DMS 273 (cell line): Measurements from ENCODE around the gene ZNF587B.
A peak's percentile ranks its signal among the peaks of the same experiment; 100 is the strongest.
"Not testable (repeated sequence)": the region's sequence is repeated elsewhere in the genome, so short reads cannot be mapped to it uniquely, and the experiment has no call there.

Experiments used
- DNase-seq: peaks from one replicate; lab custom pipeline; 2025; ENCODE audit not compliant: unreplicated experiment; lab: John Stamatoyannopoulos, UW

Gene ZNF587B

DNA sequence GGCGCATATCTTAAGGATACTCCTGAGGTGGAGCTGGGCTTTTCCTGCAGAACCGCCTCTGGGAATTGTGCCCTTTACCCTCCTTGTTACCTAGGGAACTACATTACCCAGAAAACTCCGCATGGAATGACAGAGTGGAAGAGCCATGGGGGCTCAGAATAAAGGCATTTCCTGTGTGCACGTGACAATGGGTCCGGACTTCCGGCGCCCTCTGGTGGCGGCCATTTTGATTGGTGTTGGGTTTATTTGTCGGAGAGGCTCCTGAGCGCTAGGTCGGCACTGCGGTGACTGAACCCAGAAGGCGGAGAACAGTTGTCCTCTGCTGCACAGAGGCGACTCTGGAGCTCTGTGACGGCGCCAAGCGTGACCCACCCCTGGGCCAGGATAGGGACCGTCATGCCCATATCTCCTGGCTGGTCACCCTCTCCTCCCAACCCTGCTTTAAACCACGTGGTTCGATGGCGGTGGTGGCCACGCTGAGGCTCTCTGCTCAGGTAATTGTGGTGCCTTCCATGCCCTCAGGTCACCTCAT, at the start of gene ZNF587B:
TSS of gene ZNF587B (plus strand) at position 229 of the 532 bp plus-strand sequence. CDS start at position 459, 230 bp downstream.
- peak; percentile 58 for DNase-seq

DNA sequence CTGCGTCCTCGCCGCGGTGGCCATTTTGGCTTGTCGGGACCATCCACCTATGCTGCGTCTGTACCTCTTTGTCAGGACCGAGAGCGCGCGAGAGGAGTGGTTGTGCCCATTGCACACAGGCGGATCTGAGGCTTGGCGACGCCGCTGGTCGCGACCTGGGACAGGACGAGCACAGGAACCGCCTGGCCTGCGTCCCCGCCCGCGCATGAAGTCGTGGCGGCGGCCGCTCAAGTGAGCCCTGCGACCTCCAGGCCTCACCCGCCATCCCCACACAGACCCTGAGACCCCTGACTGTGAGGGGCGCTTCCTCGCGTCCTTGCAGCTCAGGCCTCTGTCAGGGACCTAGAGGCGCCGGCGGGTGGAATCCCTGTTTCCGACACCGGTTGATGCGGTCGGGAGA, 43.8 kb upstream of the ZNF587B start:
- DNase-seq, result no peak

DNA sequence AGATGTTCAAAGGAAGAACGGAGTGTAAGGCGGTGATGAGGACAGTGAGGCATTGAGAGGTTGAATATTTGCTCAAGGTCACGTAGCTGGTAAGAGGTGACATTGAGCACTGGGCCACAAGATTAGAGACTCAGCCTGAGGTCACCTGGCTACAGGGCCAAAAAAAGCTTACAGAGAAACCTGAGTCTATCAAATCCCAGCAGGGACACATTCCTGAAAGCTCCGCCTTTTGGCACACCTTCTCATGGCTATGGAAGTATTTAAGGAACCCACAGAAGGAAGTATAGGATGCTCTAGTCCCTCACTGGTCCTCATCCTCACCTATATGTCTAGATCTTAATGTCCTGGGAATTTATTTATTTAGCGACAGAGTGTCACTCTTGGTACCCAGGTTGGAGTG, 43.2 kb upstream of the ZNF587B start:
- no peak for DNase-seq

DNA sequence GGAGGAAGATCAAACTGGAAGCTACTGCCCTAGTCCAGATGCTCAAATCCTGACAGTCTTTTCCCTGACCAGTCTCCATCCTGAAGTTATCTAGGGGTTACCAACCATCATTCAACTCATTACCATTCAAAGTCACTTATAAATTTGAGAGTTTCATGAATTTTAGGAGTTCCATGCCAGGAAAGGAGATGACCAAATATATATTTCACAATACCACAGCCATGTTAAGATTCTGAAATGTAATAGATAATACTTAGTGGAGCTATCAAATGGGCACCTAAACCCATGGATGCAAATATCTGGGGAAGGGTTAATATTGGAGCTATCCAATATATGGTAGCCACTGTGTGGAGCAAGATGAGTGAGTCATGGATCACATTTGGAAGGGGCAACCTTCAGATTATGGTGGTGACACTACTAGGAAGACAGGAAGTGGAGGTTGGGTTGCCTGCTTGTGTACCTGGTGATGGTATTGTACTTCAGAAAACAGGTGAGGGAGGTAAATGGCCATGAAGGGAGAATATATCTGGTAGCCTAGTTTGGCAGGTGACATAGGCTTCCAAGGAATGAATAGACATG, 41.9 kb upstream of the ZNF587B start:
- no peak for DNase-seq

- no peak for DNase-seq
Measured at GRCh38 chr19:57789288-57789687, 40.8 kb upstream of the ZNF587B start.

- DNase-seq, result not testable (repeated sequence)
Measured at GRCh38 chr19:57796580-57796979, 33.5 kb upstream of the ZNF587B start.

DNA sequence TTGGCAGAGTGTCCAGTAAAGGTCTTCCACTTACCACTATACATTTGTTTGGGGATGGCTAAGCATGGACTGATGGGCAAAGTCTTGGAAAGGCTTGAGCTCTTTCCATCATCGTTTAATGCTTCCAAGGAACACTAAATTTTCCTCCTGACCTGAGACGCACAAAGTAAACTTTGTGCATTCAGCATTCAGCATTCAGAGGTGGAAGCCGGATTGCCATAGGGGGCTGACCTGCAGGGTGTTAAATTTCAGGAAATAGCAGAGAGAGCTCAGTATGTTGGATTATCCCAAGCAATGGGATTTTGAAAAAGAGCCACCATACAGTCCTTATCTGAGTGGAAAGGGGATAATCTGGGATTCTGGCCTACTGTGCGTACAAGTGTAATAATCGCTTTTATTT, 29.4 kb upstream of the ZNF587B start:
- DNase-seq, result no peak

- no peak for DNase-seq
Measured at GRCh38 chr19:57802269-57802668, 27.8 kb upstream of the ZNF587B start.

DNA sequence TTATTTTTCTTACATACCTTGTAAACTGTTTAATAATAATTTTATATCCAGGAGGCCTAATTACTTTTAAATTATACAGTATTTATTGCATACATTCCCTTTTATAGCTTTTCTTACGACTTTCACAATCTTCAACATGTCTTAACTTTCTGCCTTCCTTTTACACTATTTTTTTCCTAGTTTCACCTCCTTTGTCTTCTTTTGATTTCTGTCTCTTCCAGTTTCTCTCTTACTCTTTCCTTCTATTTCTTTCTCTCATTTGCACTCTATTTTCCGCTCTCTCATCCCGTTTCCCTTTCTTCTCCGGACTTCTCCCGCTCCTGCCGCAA, 26.9 kb upstream of the ZNF587B start:
- no peak for DNase-seq

DNA sequence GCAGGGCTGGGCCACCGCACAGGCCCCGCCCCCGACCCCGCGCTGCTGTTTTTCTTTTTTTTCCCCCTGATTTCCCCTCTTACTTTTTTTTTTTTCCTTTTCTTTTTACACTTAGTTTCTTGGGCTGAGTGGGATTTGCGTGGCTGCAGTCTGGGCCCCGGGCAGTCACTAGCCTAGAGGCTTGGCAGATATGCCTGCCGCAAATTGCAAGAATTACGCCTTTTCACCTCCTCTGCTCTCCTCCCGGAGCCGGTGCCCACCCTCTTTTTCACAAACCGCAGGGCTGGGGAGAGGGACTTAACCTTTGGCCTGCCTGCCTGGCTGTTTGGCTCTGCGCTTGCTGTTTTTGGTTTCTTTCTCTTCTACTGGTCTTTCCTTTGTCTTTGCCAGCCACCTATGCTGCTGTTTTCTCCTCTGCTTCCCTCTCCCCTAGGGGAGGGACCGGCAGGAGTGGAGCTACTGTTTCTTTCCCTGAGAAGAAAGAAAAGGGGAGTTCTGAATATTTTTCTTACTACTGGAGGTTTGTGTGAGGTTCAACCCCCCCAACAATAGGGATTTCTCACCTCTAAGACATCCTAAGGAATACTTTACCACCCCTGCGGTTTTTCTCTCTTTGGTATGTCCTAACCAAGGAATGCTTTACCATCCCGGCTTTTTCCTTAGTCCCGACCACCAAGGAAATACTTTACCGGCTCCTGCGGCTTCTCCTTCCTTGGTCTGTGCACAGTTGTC, 26.3 kb upstream of the ZNF587B start:
- no peak for DNase-seq

DNA sequence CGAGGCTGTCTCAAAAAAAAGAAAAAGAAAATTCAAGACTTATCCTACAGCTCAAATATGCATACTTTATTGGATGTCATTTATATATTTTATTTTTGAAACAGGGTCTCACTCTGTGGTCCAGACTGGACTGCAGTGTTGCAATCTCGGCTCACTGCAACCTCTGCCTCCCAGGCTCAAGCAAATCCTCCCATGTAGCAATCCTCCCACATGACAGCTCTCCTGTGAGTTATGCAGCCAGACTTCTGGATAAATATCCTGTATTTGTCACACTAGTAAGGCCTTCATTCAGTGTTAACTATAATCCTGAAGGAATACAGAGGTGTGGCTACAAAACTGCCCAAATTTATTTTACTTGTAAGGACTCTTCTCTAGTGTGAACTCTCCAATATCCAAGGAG, 22.6 kb upstream of the ZNF587B start:
- no peak for DNase-seq

DNA sequence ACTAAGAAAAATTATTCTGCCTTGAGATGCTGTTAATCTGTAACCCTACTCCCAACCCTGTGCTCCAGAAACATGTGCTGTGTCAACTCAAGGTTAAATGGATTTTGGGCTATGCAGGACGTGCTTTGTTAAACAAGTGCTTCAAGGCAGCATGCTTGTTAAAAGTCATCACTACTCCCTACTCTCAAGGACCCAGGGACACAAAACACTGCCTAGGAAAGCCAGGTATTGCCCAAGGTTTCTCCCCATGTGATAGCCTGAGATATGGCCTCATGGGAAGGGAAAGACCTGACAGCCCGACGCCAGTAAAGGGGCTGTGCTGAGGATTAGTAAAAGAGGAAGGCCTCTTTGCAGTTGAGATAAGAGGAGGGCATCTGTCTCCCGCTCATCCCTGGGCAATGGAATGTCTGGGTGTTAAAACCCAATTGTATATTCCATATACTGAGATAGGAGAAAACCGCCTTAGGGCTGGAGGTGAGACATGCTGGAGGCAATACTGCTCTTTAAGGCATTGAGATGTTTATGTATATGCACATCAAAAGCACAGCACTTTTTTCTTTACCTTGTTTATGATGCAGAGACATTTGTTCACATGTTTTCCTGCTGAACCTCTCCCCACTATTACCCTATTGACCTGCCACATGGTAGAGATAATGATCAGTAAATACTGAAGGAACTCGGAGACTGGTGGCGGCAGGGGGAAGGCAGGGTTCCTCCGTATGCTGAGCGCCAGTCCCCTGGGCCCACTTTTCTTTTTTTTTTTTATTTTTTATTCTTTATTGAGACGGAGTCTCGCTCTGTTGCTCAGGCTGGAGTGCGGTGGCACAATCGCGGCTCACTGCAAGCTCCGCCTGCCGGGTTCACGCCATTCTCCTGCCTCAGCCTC, 19.4 kb upstream of the ZNF587B start:
- DNase-seq, result not testable (repeated sequence)

- DNase-seq, result no peak
Measured at GRCh38 chr19:57812226-57812625, 17.9 kb upstream of the ZNF587B start.

GRCh38 chr19:57812975-57813820, 16.9 kb upstream of the ZNF587B start:
- not testable (repeated sequence) for DNase-seq

DNA sequence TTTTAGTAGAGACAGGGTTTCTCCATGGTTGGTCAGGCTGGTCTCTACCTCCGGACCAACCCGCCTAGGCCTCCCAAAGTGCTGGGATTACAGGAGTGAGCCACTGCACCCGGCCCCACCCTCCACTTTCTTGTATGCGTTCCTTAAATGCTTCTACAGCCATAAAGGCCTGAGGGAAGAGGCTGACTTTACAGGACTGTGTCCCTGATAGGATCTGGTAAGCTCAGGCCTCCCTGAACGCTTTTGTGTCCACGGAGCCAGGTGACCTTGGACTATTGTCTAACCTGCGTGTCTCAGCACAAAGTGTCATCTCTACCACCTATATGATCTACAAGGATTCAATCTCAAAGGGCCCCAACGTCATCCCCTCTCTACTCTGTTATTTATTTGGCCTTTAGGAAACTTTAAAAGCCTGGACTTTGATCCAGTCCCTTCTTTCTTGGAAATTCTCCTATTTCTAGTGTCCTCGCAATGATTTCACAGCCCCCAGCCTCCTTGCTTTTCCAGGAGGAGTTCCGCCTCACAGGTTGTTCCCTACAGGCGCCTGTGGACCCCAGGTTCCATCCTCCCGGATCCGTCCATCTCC, 16.1 kb upstream of the ZNF587B start:
- DNase-seq, result peak; percentile 34

- peak; percentile 98 for DNase-seq
Measured at GRCh38 chr19:57814505-57815246, 15.4 kb upstream of the ZNF587B start, which contains the start of gene ZNF552. Gene ZNF552, minus strand, starts transcription at chr19:57814913. Its CDS starts 170 bp downstream, at chr19:57814743.

DNA sequence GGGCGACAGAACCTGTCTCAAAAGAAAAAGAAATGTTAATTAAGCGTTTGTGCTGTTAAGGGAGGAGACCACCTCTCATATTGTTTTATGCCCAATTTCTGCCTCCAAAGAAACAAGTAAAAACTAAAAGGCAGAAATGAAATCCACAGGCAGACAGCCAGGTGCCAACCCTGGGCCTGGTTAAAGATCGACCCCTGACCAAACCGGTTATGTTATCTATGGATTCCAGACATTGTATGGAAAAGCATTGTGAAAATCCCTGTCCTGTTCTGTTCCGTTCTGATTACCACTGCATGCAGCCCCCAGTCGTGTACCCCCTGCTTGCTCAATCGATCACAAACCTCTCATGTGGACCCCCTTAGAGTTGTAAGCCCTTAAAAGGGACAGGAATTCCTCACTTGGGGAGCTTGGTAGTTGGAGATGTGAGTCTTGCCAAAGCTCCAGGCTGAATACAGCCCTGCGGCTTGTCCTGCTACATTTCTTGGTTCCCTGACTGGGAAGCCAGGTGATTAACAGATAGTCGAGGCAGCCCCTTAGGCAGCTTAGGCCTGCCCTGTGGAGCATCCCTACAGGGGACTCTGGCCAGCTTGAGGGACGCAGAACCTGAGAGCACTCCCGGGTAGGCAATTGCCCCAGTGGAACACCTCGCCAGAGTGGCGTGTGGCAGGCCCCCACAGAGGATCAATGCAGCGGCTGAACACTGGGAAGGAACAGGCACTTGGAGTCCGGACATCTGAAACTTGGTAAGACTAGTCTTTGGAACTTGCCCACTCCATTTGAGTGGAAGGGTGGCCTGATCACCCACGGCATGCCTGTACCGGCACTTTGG, 14.6 kb upstream of the ZNF587B start:
- no peak for DNase-seq

- DNase-seq, result no peak
Measured at GRCh38 chr19:57816652-57817051, 13.4 kb upstream of the ZNF587B start.

DNA sequence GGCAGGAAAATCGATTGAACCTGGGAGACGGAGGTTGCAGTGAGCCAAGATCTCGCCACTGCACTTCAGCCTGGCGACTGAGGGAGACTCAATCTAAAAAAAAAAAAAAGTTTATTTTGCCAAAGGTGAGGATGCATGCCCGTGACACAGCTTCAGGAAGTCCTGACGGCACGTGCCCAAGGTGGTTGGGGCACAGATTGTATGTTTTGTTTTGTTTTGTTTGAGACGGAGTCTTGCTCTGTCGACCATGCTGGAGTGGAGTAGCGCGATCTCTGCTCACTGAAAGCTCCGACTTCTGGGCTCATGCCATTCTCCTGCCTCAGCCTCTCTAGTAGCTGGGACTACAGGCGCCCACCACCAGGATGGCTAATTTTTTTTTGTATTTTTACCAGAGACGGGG, 12.1 kb upstream of the ZNF587B start:
- DNase-seq, result no peak
